Stimulated activated memory B cell treated with anti-CD40 and anti-IgM and Interleukin-4, amounts not matched to agents 10 μg/mL and 1 μg/mL and 100 μg/mL, for 72 hours (primary cell): ENCODE data around the gene MED23.

Source experiments
- ATAC-seq: fragments of 150-1000 bp; cut with Tn5 transposase; 2 replicates; pipeline ENCODE4 v1.10.0; 2021
- H3K27ac Mint-ChIP-seq: one replicate; pipeline ENCODE4 v1.8.0; 2022; ENCODE audit warnings: mild to moderate bottlenecking, mixed read lengths
- H3K27me3 Mint-ChIP-seq: one replicate; pipeline ENCODE4 v1.8.0; 2022; ENCODE audit warnings: mixed read lengths
- H3K36me3 Mint-ChIP-seq: one replicate; pipeline ENCODE4 v1.8.0; 2022; ENCODE audit warnings: mixed read lengths
- H3K4me1 Mint-ChIP-seq: one replicate; pipeline ENCODE4 v1.8.0; 2022; ENCODE audit warnings: mixed read lengths
- H3K4me3 Mint-ChIP-seq: one replicate; pipeline ENCODE4 v1.8.0; 2022; ENCODE audit warnings: mild to moderate bottlenecking, moderate library complexity, mixed read lengths
- H3K9me3 Mint-ChIP-seq: one replicate; pipeline ENCODE4 v1.8.0; 2022; ENCODE audit warnings: mixed read lengths

MED23 gene

GRCh38 chr6:131646249-131646670, 18.2 kb upstream of the MED23 start:
- no peak overlapping the region for H3K4me3 Mint-ChIP-seq
- H3K27me3 Mint-ChIP-seq, result peaks cover 7% of the 10 kb centered on the region
- H3K27ac Mint-ChIP-seq, result no peak overlapping the region
- H3K36me3 Mint-ChIP-seq, result no peaks in the 10 kb centered on the region
- H3K4me1 Mint-ChIP-seq, result no peaks in the 10 kb centered on the region
- no peaks in the 10 kb centered on the region for H3K9me3 Mint-ChIP-seq
- no peak for ATAC-seq

- Mint-ChIP-seq H3K27ac (no peak overlapping the region), H3K9me3 (no peaks in the 10 kb centered on the region), H3K4me3 (no peak overlapping the region), H3K27me3 (peaks cover 9% of the 10 kb centered on the region), H3K4me1 (no peaks in the 10 kb centered on the region), H3K36me3 (no peaks in the 10 kb centered on the region)
- ATAC-seq, result no peak
Measured at GRCh38 chr6:131645846-131646245, 17.8 kb upstream of the MED23 start.

GRCh38 chr6:131644921-131645320, 16.9 kb upstream of the MED23 start:
- Mint-ChIP-seq H3K4me1 (no peaks in the 10 kb centered on the region), H3K36me3 (no peaks in the 10 kb centered on the region)
- no peak for ATAC-seq

GRCh38 chr6:131643855-131644460, 15.9 kb upstream of the MED23 start:
- Mint-ChIP-seq H3K27me3 (peaks cover 15% of the 10 kb centered on the region), H3K27ac (no peak overlapping the region)
- ATAC-seq, result peak; percentile 64

More at GRCh38 chr6:131644921-131645320, 16.9 kb upstream of the MED23 start:
- H3K27me3 Mint-ChIP-seq, result peaks cover 9% of the 10 kb centered on the region
- no peak overlapping the region for H3K27ac Mint-ChIP-seq
- no peaks in the 10 kb centered on the region for H3K9me3 Mint-ChIP-seq
- no peak overlapping the region for H3K4me3 Mint-ChIP-seq

GRCh38 chr6:131642987-131643611, 15.1 kb upstream of the MED23 start:
- Mint-ChIP-seq H3K27ac (no peak overlapping the region), H3K4me1 (peaks cover 3% of the 10 kb centered on the region), H3K36me3 (no peaks in the 10 kb centered on the region), H3K4me3 (no peak overlapping the region), H3K9me3 (no peaks in the 10 kb centered on the region), H3K27me3 (peaks cover 23% of the 10 kb centered on the region)
- ATAC-seq, result no peak

More at GRCh38 chr6:131643855-131644460, 15.9 kb upstream of the MED23 start:
- Mint-ChIP-seq H3K4me1 (no peaks in the 10 kb centered on the region), H3K4me3 (no peak overlapping the region), H3K9me3 (no peaks in the 10 kb centered on the region), H3K36me3 (no peaks in the 10 kb centered on the region)

- peaks cover 7% of the 10 kb centered on the region for H3K4me1 Mint-ChIP-seq
- H3K36me3 Mint-ChIP-seq, result no peaks in the 10 kb centered on the region
- H3K27ac Mint-ChIP-seq, result no peak overlapping the region
- H3K9me3 Mint-ChIP-seq, result no peaks in the 10 kb centered on the region
- H3K27me3 Mint-ChIP-seq, result peaks cover 28% of the 10 kb centered on the region
- no peak for ATAC-seq
- no peak overlapping the region for H3K4me3 Mint-ChIP-seq
Measured at GRCh38 chr6:131642565-131642964, 14.5 kb upstream of the MED23 start.

- Mint-ChIP-seq H3K27ac (peak overlapping the region; percentile 10), H3K4me3 (no peak overlapping the region)
- ATAC-seq, result no peak
Measured at GRCh38 chr6:131641554-131641953, 13.5 kb upstream of the MED23 start.

GRCh38 chr6:131640576-131640975, 12.5 kb upstream of the MED23 start:
- Mint-ChIP-seq H3K9me3 (no peaks in the 10 kb centered on the region), H3K36me3 (no peaks in the 10 kb centered on the region), H3K4me3 (no peak overlapping the region), H3K4me1 (peaks cover 16% of the 10 kb centered on the region), H3K27me3 (peaks cover 29% of the 10 kb centered on the region), H3K27ac (no peak overlapping the region)
- ATAC-seq, result no peak

More at GRCh38 chr6:131641554-131641953, 13.5 kb upstream of the MED23 start:
- Mint-ChIP-seq H3K9me3 (no peaks in the 10 kb centered on the region), H3K36me3 (no peaks in the 10 kb centered on the region), H3K27me3 (peaks cover 29% of the 10 kb centered on the region), H3K4me1 (peaks cover 7% of the 10 kb centered on the region)

GRCh38 chr6:131640100-131640499, 12.1 kb upstream of the MED23 start:
- Mint-ChIP-seq H3K36me3 (no peaks in the 10 kb centered on the region), H3K4me1 (peaks cover 21% of the 10 kb centered on the region), H3K4me3 (no peak overlapping the region), H3K27ac (no peak overlapping the region), H3K9me3 (no peaks in the 10 kb centered on the region), H3K27me3 (peaks cover 29% of the 10 kb centered on the region)
- peak; percentile 85 for ATAC-seq

GRCh38 chr6:131638013-131638412, 10.0 kb upstream of the MED23 start:
- H3K27me3 Mint-ChIP-seq, result peaks cover 29% of the 10 kb centered on the region
- H3K9me3 Mint-ChIP-seq, result no peaks in the 10 kb centered on the region
- H3K36me3 Mint-ChIP-seq, result no peaks in the 10 kb centered on the region
- peaks cover 23% of the 10 kb centered on the region for H3K4me1 Mint-ChIP-seq
- ATAC-seq, result no peak
- no peak overlapping the region for H3K27ac Mint-ChIP-seq
- no peak overlapping the region for H3K4me3 Mint-ChIP-seq

GRCh38 chr6:131636880-131637792, 9.1 kb upstream of the MED23 start, which contains the start of gene ENPP3:
ENPP3 (plus strand) TSS chr6:131637302; CDS start chr6:131637385, 83 bp downstream.
- no peak for ATAC-seq
- peaks cover 29% of the 10 kb centered on the region for H3K27me3 Mint-ChIP-seq
- no peaks in the 10 kb centered on the region for H3K9me3 Mint-ChIP-seq
- no peak within 1 kb of the TSS for H3K27ac Mint-ChIP-seq
- H3K4me3 Mint-ChIP-seq, result no peak within 1 kb of the TSS
- H3K4me1 Mint-ChIP-seq, result peaks cover 23% of the 10 kb centered on the region
- H3K36me3 Mint-ChIP-seq, result no peaks in the 10 kb centered on the region

GRCh38 chr6:131635384-131636340, 7.6 kb upstream of the MED23 start:
- H3K27ac Mint-ChIP-seq, result no peak overlapping the region
- peak; percentile 95 for ATAC-seq
- no peaks in the 10 kb centered on the region for H3K9me3 Mint-ChIP-seq
- H3K4me3 Mint-ChIP-seq, result no peak overlapping the region
- H3K36me3 Mint-ChIP-seq, result no peaks in the 10 kb centered on the region
- peaks cover 20% of the 10 kb centered on the region for H3K27me3 Mint-ChIP-seq
- H3K4me1 Mint-ChIP-seq, result peaks cover 23% of the 10 kb centered on the region

- H3K9me3 Mint-ChIP-seq, result no peaks in the 10 kb centered on the region
- peak overlapping the region; percentile 27 for H3K27ac Mint-ChIP-seq
- no peaks in the 10 kb centered on the region for H3K36me3 Mint-ChIP-seq
- H3K4me3 Mint-ChIP-seq, result no peak overlapping the region
- ATAC-seq, result no peak
- H3K4me1 Mint-ChIP-seq, result peaks cover 28% of the 10 kb centered on the region
- H3K27me3 Mint-ChIP-seq, result no peaks in the 10 kb centered on the region
Measured at GRCh38 chr6:131631625-131632289, 3.7 kb upstream of the MED23 start.

GRCh38 chr6:131629651-131630050, 1.6 kb upstream of the MED23 start:
- Mint-ChIP-seq H3K9me3 (no peaks in the 10 kb centered on the region), H3K4me3 (no peak overlapping the region), H3K4me1 (peaks cover 21% of the 10 kb centered on the region), H3K36me3 (peaks cover 3% of the 10 kb centered on the region), H3K27me3 (no peaks in the 10 kb centered on the region), H3K27ac (peak overlapping the region; percentile 17)
- no peak for ATAC-seq
